NCI-H446 treated with DMSO at 0.1 percent for 48 hours (cell line): Measurements from ENCODE around the gene GSDME.

ENCODE experiments used
- DNase-seq: peaks from one replicate; lab custom pipeline; 2025; lab: John Stamatoyannopoulos, UW

Gene GSDME

GRCh38 chr7:24722386-24723177 lies 34.7 kb downstream of the GSDME start:
- DNase-seq, result no peak

DNA sequence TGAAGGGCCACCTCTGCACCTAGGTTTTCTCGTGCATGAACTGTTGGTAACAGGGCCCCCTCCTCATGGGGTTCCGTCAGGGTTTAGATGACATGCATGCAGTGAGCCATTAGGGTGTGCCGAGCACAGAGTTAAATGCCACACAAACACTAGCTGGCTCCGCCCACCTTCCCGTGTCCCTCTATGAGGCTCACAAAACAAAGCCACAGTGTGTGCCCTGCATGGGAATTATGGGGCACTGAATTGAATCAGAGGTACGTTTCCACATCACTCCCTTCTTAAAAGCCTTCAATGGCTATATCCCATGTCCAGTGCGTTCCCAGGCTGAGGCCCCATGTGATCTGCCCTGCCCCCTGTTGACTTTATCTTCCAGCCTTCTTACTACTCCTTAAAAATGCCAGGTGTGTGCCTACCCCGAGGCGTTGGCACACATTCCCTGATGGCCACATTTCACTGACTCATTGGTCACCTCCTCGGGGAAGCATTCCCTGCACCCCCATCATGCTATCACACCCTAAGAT lies 35.7 kb downstream of the GSDME start:
- DNase-seq, result no peak

DNA sequence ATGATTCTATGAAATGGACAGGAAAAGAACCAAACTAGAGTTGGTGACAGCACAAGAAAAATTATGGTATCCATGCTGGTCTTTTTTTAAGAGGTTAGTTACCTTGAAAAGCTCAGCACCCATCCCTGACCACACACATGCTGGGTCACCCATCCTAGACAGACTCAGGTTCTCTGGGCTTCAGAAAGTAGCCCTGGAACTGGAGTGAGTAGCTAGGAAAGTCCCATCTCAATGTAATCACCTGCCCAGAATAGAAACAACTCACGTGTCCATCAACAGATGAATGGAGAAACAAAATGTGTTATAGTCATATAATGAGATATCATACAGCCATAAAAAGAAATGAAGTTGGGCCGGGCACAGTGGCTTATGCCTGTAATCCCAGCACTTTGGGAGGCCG lies 37.0 kb downstream of the GSDME start:
- DNase-seq, result no peak

DNA sequence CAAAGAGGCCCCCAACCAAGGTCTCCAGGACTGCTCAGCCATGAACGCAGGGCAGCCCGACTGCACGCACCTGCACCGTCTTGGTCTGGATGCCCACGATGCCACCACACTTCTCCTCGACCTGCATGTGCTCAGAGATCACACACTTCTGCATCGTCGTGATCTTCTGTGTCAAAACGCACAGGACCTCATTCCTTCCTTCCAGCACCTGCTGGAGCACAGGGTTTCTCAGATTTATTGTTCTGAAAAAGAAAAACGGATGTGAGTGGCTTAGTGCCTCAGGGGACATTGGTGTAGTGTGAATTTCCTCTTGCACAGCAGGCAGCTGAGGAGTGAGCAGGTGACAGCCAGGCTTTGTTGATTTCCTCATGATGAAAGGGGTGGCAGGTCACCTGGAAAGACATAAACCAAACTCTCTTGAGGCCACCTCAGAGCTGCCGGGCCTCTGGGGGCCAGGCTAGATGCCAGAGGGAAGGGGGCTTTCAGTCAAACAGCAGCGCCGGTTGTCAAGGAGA lies 38.2 kb downstream of the GSDME start:
- no peak for DNase-seq

- DNase-seq, result no peak
These were observed 38.8 kb downstream of the GSDME start for GRCh38 chr7:24718431-24718831.

DNA sequence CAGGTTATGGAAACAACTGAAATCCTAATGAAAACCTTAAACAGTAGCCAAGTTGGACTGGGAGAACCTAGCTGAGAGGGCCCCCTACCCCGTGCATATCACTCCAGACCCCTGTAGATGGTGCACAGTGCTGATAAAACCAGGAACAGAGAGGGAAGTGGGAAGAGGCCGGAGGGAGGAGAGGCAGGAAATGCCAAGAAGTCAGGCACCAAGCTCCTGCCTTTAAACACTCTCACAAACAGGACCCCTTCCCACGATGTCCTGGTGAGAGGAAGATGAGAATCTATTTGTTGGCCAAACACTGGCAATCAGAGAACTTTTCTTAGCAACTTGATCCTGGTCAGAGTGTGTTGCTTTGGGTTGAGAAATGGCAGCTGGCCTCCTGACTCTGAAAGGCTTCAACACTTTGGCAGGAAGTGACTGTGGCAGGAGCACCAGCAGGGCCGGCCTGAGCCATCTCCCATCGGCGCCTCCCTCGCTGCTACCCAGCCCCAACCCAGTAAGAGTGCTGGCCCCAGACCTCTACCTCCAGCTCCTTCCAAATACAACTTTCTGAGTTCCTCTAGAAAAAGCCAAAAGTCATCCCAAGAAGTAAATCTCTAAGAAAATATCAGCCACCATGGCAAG lies 39.5 kb downstream of the GSDME start:
- DNase-seq, result no peak

DNA sequence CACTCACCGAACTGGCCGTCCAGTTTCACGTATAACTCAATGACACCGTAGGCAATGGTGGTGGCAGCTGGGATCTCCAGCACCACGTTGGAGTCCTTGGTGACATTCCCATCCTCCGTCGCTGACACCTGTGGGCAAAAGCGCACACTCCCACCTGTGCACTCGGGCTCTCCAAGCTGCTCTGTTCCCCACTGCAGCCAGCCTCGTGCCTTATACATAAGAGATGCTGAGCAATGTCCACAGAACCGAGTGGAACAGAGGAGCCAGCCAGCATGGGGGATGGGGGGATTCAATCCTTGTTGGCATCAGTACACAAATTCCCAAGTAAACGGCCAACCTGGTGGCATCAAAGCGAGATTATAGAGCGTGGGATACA lies 40.0 kb downstream of the GSDME start:
- DNase-seq, result no peak

DNA sequence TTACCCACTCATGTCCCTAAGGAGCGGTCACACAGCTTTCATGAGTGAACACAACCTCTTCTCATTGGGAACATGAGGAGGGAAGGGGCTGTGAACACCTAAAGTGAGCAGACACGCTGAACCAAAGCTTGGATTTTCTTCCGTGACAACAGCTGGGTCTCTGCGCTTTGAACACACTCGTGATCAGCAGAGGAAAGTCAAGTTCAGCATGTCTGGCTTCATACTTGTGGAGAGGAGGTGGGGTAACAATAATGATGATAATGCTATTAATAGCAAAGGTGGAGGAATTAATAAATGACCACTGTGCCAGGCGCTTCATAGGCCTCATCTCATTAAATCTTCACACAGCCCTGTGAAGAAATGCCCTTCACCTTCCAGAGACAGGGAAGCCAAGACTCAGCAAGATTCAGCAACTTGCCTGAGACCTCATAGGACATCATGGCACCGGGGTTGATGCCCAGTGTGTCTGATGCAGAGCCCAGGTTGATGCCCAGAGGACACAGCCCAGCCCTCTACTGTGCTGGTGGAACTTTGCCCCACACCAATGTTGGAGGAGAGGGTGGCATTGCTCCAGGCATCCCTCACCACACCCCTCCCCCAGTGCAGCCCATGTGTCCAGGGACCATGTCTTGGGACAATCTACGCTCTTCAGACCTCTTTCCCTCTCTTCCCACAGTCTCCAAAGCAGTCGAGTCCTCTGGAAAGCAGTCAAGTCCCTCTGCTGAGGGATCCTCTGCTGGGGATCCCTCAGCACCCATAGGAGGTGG lies 40.6 kb downstream of the GSDME start:
- no peak for DNase-seq

DNA sequence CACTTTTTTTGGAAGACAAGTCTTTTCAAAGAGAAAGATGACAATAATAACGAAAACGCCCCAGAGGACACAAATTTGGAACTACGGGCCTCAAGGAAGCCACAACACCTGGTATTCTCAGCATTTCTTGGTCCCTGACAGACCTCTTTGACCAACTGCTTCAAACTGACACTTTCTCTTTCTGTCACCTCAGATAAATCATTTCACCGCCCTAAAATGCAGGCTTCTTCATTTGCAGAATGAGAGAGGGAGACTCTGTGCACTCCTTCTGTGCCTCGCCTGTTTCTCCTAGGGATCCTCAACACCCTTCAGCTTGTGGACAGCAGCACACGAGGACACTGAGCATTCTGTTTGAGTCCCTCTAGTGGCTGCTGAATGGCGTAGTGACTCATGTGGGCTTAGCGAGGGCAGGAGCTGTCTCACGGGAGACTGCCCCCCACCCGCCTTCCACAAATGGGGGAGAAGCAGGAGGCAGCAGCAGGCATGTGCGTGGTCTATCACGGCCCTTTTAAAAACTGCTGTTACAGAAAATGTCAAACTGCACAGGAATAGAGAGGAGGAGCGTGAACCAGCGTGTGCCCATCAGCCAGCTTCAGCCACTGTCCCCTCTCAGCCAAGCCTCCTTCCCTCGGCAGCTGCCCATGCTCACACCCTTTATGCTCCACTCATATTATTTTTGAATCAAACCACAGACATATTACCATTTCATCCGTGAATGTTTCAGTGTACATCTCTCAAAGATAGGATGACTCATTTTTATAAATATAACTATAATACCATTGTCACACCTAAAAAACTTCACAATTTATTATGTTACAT lies 41.4 kb downstream of the GSDME start:
- no peak for DNase-seq

- no peak for DNase-seq
These were observed 42.1 kb downstream of the GSDME start for GRCh38 chr7:24715171-24715570.

DNA sequence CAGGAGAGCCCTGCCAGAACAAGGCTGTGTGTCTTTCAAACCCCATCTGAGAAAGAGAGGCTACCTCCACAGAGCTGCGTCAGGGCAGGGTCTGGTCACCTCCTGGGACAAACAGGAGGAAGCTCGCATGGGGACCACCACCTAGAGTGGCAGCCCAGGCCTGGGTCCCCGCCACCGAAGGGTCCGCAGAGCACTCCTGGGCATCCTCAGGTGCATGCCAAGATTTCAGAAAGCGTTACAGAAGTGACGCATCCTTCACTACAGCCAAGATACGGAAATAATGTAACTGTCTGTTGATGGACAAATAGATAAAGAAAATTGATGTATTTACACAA lies 42.6 kb downstream of the GSDME start:
- no peak for DNase-seq

DNA sequence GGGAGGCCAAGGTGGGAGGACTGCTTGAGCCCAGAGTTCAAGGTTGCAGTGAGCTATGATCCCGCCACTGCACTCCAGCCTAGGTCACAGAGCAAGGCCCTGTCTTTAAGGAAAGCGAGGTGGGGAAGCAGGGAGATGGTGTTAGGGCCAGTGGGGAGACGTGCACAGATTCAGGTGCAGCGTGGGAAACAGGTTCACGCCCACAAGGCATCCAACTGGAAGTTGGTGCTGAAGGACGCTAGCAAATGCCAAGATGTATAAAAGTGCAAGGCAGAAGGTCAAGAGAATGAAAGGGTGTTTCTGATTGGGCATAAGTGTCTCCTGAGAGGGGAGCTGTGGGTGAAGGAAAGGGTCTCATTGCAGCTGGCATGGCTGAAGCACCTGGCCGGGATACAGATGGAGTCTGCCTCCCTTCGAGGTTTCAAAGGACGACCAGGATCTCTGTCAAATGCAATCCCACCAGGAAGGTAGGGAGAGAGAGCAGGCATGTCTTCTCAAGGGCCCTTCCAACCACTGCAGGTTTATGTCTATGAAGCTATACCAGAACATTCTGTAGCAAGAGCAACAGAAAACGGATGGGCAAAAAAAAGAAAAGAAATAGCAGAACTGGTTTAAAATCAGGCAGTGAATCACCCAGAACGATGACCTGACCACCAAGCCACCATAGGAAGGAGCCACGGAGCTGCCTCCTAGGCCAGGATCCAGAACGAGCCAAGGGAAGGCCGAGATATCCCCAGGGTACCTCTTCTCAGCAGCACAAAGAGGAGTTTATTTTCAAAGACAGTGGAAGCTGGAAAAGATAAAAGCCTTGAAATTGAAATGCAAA lies 43.2 kb downstream of the GSDME start:
- no peak for DNase-seq

GRCh38 chr7:24713039-24713793 lies 44.0 kb downstream of the GSDME start:
- DNase-seq, result no peak

DNA sequence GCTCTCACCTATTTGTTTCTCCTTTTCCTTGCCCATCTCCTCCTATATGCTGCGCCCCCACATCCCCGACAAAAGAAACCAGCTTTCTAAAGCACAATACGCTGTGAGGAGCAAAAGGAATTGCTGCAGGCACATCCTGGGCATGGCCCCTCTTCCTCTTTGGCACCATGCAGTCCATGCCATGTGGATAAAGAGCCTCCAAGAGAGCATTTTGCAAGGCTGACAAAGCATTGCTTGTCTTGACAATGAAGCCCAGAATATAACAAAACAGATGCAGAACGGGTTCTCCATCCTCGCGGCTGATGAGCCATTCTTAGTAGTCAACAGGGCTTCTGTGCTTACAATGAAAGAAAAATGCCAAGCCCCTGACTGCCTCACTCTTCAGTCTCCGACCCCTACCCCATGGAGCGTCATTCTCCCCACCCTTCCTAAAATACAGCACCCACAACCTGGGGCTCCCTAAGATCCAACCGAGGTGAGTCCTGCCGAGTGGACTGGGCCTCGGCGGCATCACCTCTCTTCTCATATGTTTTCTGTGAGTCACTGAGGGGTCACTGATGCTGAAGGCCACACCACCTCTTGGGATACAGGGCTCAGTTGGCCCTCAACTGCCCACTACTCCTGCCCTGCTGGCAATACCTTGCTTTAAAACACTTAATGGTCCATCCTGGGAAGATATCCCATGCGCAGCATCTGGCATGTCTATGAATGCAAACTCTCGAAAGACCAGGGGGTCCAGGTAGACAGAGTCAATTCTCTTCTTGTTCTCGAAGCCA lies 47.5 kb downstream of the GSDME start:
- no peak for DNase-seq

- DNase-seq, result no peak
These were observed 48.2 kb downstream of the GSDME start for GRCh38 chr7:24709051-24709450.

GRCh38 chr7:24707988-24708615 lies 49.2 kb downstream of the GSDME start:
- DNase-seq, result no peak

- DNase-seq, result no peak
These were observed 50.8 kb downstream of the GSDME start for GRCh38 chr7:24706211-24707170.

- DNase-seq, result no peak
These were observed 51.8 kb downstream of the GSDME start for GRCh38 chr7:24705461-24705954.
